Adipocyte (in vitro differentiated cells): ENCODE results near the gene BCL2.

ENCODE experiments used
- DNase-seq: peaks from one replicate; pipeline ENCODE4 v3.0.0-alpha.2; 2015; ENCODE audit warnings: low read depth
- H3K27me3 ChIP-seq: replicated peaks from 2 replicates; pipeline ENCODE4 v1.7.0; 2013; ENCODE audit warnings: mild to moderate bottlenecking, low read length, moderate library complexity; ENCODE audit not compliant: control insufficient read depth, insufficient read depth
- H3K36me3 ChIP-seq: 2 replicates; pipeline ENCODE4 v1.7.0; 2013; ENCODE audit warnings: low read length, mild to moderate bottlenecking, moderate library complexity; ENCODE audit not compliant: control insufficient read depth, insufficient read depth, severe bottlenecking
- H3K4me1 ChIP-seq: 2 replicates; pipeline ENCODE4 v1.7.0; 2013; ENCODE audit warnings: mild to moderate bottlenecking, low read length, moderate library complexity; ENCODE audit not compliant: control insufficient read depth, insufficient read depth
- H3K4me3 ChIP-seq: 2 replicates; pipeline ENCODE4 v1.7.0; 2013; ENCODE audit warnings: mild to moderate bottlenecking, low read length, moderate library complexity
- H3K9ac ChIP-seq: 2 replicates; pipeline ENCODE4 v1.7.0; 2013; ENCODE audit warnings: mild to moderate bottlenecking, low read length, moderate library complexity
- H3K9me3 ChIP-seq: 2 replicates; pipeline ENCODE4 v1.7.0; 2013; ENCODE audit warnings: mild to moderate bottlenecking, low read length, moderate library complexity; ENCODE audit not compliant: control insufficient read depth

Gene BCL2

GRCh38 chr18:63346480-63347183 is 27.1 kb upstream of the BCL2 start:
- Histone ChIP-seq H3K4me3 (no peak overlapping the region), H3K36me3 (peaks cover 80% of the 10 kb centered on the region), H3K9me3 (no peaks in the 10 kb centered on the region), H3K27me3 (no peaks in the 10 kb centered on the region), H3K9ac (no peak overlapping the region), H3K4me1 (peaks cover 14% of the 10 kb centered on the region)
- no peak for DNase-seq

- H3K36me3 ChIP-seq, result peaks cover 80% of the 10 kb centered on the region
- no peak overlapping the region for H3K4me3 ChIP-seq
- no peak overlapping the region for H3K9ac ChIP-seq
- H3K4me1 ChIP-seq, result peaks cover 14% of the 10 kb centered on the region
- DNase-seq, result no peak
- no peaks in the 10 kb centered on the region for H3K27me3 ChIP-seq
- H3K9me3 ChIP-seq, result no peaks in the 10 kb centered on the region
Measured at GRCh38 chr18:63346031-63346430, 26.5 kb upstream of the BCL2 start.

- H3K4me1 ChIP-seq, result peaks cover 14% of the 10 kb centered on the region
- H3K9me3 ChIP-seq, result no peaks in the 10 kb centered on the region
- peaks cover 79% of the 10 kb centered on the region for H3K36me3 ChIP-seq
- no peaks in the 10 kb centered on the region for H3K27me3 ChIP-seq
- no peak overlapping the region for H3K9ac ChIP-seq
- H3K4me3 ChIP-seq, result no peak overlapping the region
- DNase-seq, result no peak
Measured at GRCh38 chr18:63344918-63345317, 25.3 kb upstream of the BCL2 start.

- Histone ChIP-seq H3K27me3 (no peaks in the 10 kb centered on the region), H3K4me3 (no peak overlapping the region), H3K36me3 (peaks cover 75% of the 10 kb centered on the region), H3K9ac (no peak overlapping the region), H3K9me3 (no peaks in the 10 kb centered on the region), H3K4me1 (peaks cover 14% of the 10 kb centered on the region)
- no peak for DNase-seq
Measured at GRCh38 chr18:63344263-63344662, 24.7 kb upstream of the BCL2 start.

GRCh38 chr18:63342206-63342605 is 22.6 kb upstream of the BCL2 start:
- H3K4me3 ChIP-seq, result no peak overlapping the region
- peaks cover 85% of the 10 kb centered on the region for H3K36me3 ChIP-seq
- no peaks in the 10 kb centered on the region for H3K27me3 ChIP-seq
- DNase-seq, result peak; percentile 25
- H3K9ac ChIP-seq, result peak overlapping the region; percentile 30
- no peaks in the 10 kb centered on the region for H3K9me3 ChIP-seq
- peaks cover 14% of the 10 kb centered on the region for H3K4me1 ChIP-seq

- H3K9me3 ChIP-seq, result no peaks in the 10 kb centered on the region
Measured at GRCh38 chr18:63339920-63340484, 20.4 kb upstream of the BCL2 start.

GRCh38 chr18:63336366-63337099 is 17.0 kb upstream of the BCL2 start:
- Histone ChIP-seq H3K9ac (peak overlapping the region; percentile 44), H3K27me3 (no peaks in the 10 kb centered on the region), H3K4me1 (peaks cover 5% of the 10 kb centered on the region), H3K4me3 (peak overlapping the region; percentile 49), H3K36me3 (peaks cover 74% of the 10 kb centered on the region), H3K9me3 (no peaks in the 10 kb centered on the region)
- peak; percentile 95 for DNase-seq

More at GRCh38 chr18:63339920-63340484, 20.4 kb upstream of the BCL2 start:
- H3K9ac ChIP-seq, result peak overlapping the region; percentile 7
- no peak overlapping the region for H3K4me3 ChIP-seq
- H3K27me3 ChIP-seq, result no peaks in the 10 kb centered on the region
- H3K4me1 ChIP-seq, result peaks cover 16% of the 10 kb centered on the region
- H3K36me3 ChIP-seq, result peaks cover 73% of the 10 kb centered on the region
- peak; percentile 75 for DNase-seq

GRCh38 chr18:63331105-63331504 is 11.5 kb upstream of the BCL2 start:
- Histone ChIP-seq H3K9ac (no peak overlapping the region), H3K9me3 (no peaks in the 10 kb centered on the region), H3K4me3 (no peak overlapping the region), H3K27me3 (no peaks in the 10 kb centered on the region), H3K4me1 (peaks cover 5% of the 10 kb centered on the region), H3K36me3 (peaks cover 58% of the 10 kb centered on the region)
- no peak for DNase-seq

- Histone ChIP-seq H3K4me3 (no peak overlapping the region), H3K36me3 (peaks cover 45% of the 10 kb centered on the region), H3K9me3 (no peaks in the 10 kb centered on the region), H3K9ac (no peak overlapping the region), H3K27me3 (no peaks in the 10 kb centered on the region), H3K4me1 (no peaks in the 10 kb centered on the region)
- no peak for DNase-seq
Measured at GRCh38 chr18:63329431-63330145, 10.0 kb upstream of the BCL2 start.

GRCh38 chr18:63326011-63326410 is 6.4 kb upstream of the BCL2 start:
- no peak overlapping the region for H3K9ac ChIP-seq
- H3K4me3 ChIP-seq, result no peak overlapping the region
- no peaks in the 10 kb centered on the region for H3K9me3 ChIP-seq
- H3K4me1 ChIP-seq, result peaks cover 12% of the 10 kb centered on the region
- peaks cover 16% of the 10 kb centered on the region for H3K36me3 ChIP-seq
- DNase-seq, result no peak
- no peaks in the 10 kb centered on the region for H3K27me3 ChIP-seq

GRCh38 chr18:63325086-63325686 is 5.6 kb upstream of the BCL2 start:
- Histone ChIP-seq H3K36me3 (peaks cover 8% of the 10 kb centered on the region), H3K4me1 (peaks cover 15% of the 10 kb centered on the region), H3K27me3 (no peaks in the 10 kb centered on the region), H3K4me3 (no peak overlapping the region), H3K9me3 (no peaks in the 10 kb centered on the region), H3K9ac (no peak overlapping the region)
- DNase-seq, result no peak
